ENCODE data around the gene NFATC4.

- TF ChIP-seq POLR2A (IDR thresholded peaks at IDR 0.05) (no peak), EP300 (IDR thresholded peaks at IDR 0.05) (no peak)
Measured at GRCh38 chr14:24417832-24418491, 50.0 kb downstream of the NFATC4 start.
